ENCODE results near the gene CFAP57. TPM values are rescaled to one million over a fixed set of nuclear protein-coding genes. Genes with fewer than 3 reads are reported as not detected.

Gene CFAP57
- total and polyA plus RNA-seq, 9 of the 15 experiments (the other 6 are each of a cell fraction or from before 2014, with no cell fraction given) = 0.04 to 0.22 (median 0.07) TPM; not detected in 3

- in situ Hi-C loops (cut with MboI) (no loop called here), intact Hi-C loops (cut with micrococcal nuclease) (no loop called here)
- no peak overlapping the region for H3K4me2 ChIP-seq (ENCODE audit: insufficient read depth, low read length)
- WGBS (ENCODE audit: insufficient coverage, low coverage, missing lambda C conversion rate) = 3% methylated on average over 15 of the region's 15 CpGs
- H3K4me3 ChIP-seq = no peak overlapping the region
- peaks cover 39 to 83% of the 10 kb centered on the region in 2 experiments for H3K27me3 ChIP-seq (ENCODE audit: control insufficient read depth in 2 of 2, insufficient read depth in 2 of 2, low read length in 2 of 2)
- no peak overlapping the region; a peak in 1 of 4 replicates for H3K9ac ChIP-seq (ENCODE audit: insufficient read depth in 1 of 2, low read depth in 2 of 2, low read length in 2 of 2)
- H3K9me3 ChIP-seq (replicated peaks; ENCODE audit: control insufficient read depth, insufficient read depth, low read depth, low read length) = no peaks in the 10 kb centered on the region
- ChIA-PET POLR2A (interaction anchor here (0.6 to 1.6 kb wide), 6 partner anchors 10 to 109 kb away, joined by 3 to 5 read pairs (median 4); no protein-coding TSS in a partner anchor), CTCF (ENCODE audit: low intra/inter-chr PET ratio) (interaction anchor here (0.7 kb wide), 1 partner anchor 100 kb away, joined by 3 read pairs; no protein-coding TSS in a partner anchor)
- H3K9me1 ChIP-seq (ENCODE audit: control insufficient read depth, insufficient read depth, low read length) = peaks cover 3% of the 10 kb centered on the region
- no peaks in the 10 kb centered on the region for H3K79me2 ChIP-seq (ENCODE audit: control insufficient read depth, insufficient read depth, low read length)
- peaks cover 0 to 16% of the 10 kb centered on the region in 2 experiments; a peak in 3 of 5 replicates for H3K4me1 ChIP-seq (replicated peaks in 1 of 2; ENCODE audit: control insufficient read depth in 2 of 2, insufficient read depth in 2 of 2, low read length in 2 of 2)
- no peak overlapping the region for H3K27ac ChIP-seq (ENCODE audit: extremely low read depth, low read depth, low read length)
- H2AFZ ChIP-seq (ENCODE audit: low read depth, low read length) = no peak overlapping the region
- no TSS peak for BruUV-seq (replicated peaks)
- DNase-seq (ENCODE audit: extremely low read depth in 1 of 4, low spot score in 3 of 4) (no peak), FAIRE-seq (no peak), ATAC-seq (no peak)
- peaks cover 8% of the 10 kb centered on the region for H4K20me1 ChIP-seq (replicated peaks; ENCODE audit: control insufficient read depth, insufficient read depth, low read length)
- H3K36me3 ChIP-seq (ENCODE audit: control insufficient read depth, insufficient read depth, low read length) = no peaks in the 10 kb centered on the region
- no peak for TF ChIP-seq CAMTA2 (CRISPR knock-in tag; conservative IDR thresholded peaks at IDR 0.05)
- TF ChIP-seq KLF1 (tag; IDR thresholded peaks at IDR 0.05) = no peak
- TF ChIP-seq ZNF140 (CRISPR knock-in tag; IDR thresholded peaks at IDR 0.05) = no peak
- no peak for TF ChIP-seq ZNF143 (CRISPR knock-in tag; IDR thresholded peaks at IDR 0.05)
- no peak for TF ChIP-seq ARID3B (CRISPR knock-in tag; IDR thresholded peaks at IDR 0.05; ENCODE audit: borderline replicate concordance)
- no peak for TF ChIP-seq ATF1 (CRISPR knock-in tag; IDR thresholded peaks at IDR 0.05)
- no peak for TF ChIP-seq ATF1 (tag; IDR thresholded peaks at IDR 0.05)
- TF ChIP-seq ZFP91 (CRISPR knock-in tag; IDR thresholded peaks at IDR 0.05) = no peak
- no peak for TF ChIP-seq MTA3 (IDR thresholded peaks at IDR 0.05; ENCODE audit: borderline replicate concordance)
- no peak for TF ChIP-seq CBX3 (IDR thresholded peaks at IDR 0.05; ENCODE audit: borderline replicate concordance in 1 of 2, low read length in 2 of 2)
- TF ChIP-seq TCF7L2 (IDR thresholded peaks at IDR 0.05; ENCODE audit: low read depth, low read length) = no peak
- no peak for TF ChIP-seq POLR2B (IDR thresholded peaks at IDR 0.05; ENCODE audit: low read depth, partially characterized antibody)
- TF ChIP-seq MNT (conservative IDR thresholded peaks at IDR 0.05) = no peak
- TF ChIP-seq CEBPB (tag; IDR thresholded peaks at IDR 0.05) = no peak
- no peak for TF ChIP-seq NUFIP1 (IDR thresholded peaks at IDR 0.05; ENCODE audit: partially characterized antibody)
Measured at GRCh38 chr1:43282220-43283195, 110.4 kb downstream of the CFAP57 start.

All from K562 (cell line).